ENCODE data around the gene PAXX. TPM values are rescaled to one million over a fixed set of nuclear protein-coding genes. Genes with fewer than 3 reads are reported as not detected.

Gene PAXX
- total RNA-seq, 2 donors from 2014 or later, result 29.9 to 81.0 TPM

DNA sequence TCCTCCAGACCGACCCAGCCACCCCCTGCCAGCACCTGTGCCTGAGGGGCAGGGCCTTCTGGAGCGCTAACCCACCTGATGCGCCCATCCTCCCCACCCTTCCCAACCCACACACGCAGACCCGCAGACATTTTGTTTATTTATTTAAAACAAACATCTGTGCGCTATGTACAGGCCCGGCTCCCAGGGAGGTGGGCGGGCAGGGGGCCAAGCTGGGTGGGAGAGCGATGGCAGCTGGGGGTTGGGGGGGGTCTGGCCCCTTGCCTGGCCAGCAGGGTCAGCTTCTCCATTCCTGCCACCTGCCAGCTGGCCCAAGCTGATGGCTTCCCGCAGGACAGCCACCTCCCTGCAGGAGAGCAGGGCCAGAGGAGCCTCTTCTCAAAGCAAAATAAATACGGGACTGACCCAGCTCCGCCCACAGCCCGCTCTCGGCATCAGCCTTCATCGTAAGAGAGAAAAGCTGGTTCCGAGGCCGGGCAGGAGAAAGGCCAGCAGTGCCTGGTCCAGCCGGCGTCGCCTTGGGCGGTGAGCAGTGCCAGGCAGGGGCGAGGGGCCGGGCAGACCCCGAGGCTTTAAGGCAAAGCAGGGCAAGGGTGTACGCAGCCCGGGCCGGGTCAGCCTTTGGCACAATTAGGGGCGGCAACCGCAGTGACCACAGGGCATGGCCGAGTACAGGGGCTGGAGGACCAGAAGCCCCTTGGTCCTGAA is 15.0 kb downstream of the PAXX start:
- TF ChIP-seq, protein P1, sequence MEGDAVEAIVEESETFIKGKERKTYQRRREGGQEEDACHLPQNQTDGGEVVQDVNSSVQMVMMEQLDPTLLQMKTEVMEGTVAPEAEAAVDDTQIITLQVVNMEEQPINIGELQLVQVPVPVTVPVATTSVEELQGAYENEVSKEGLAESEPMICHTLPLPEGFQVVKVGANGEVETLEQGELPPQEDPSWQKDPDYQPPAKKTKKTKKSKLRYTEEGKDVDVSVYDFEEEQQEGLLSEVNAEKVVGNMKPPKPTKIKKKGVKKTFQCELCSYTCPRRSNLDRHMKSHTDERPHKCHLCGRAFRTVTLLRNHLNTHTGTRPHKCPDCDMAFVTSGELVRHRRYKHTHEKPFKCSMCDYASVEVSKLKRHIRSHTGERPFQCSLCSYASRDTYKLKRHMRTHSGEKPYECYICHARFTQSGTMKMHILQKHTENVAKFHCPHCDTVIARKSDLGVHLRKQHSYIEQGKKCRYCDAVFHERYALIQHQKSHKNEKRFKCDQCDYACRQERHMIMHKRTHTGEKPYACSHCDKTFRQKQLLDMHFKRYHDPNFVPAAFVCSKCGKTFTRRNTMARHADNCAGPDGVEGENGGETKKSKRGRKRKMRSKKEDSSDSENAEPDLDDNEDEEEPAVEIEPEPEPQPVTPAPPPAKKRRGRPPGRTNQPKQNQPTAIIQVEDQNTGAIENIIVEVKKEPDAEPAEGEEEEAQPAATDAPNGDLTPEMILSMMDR (IDR thresholded peaks at IDR 0.05), result no peak
- DNase-seq, result no peak
- H3K4me3 ChIP-seq, result no peak overlapping the region
- H3K9ac ChIP-seq (ENCODE audit: low read depth in 2 of 2, low read length in 2 of 2), result no peak overlapping the region
- H3K4me1 ChIP-seq, result no peaks in the 10 kb centered on the region
- intact Hi-C loops (cut with DNase I), result no loop called here
- H3K27ac ChIP-seq, result no peak overlapping the region
- no peaks in the 10 kb centered on the region for H3K36me3 ChIP-seq
- H3K27me3 ChIP-seq, result no peaks in the 10 kb centered on the region
- no peaks in the 10 kb centered on the region for H3K9me3 ChIP-seq

DNA sequence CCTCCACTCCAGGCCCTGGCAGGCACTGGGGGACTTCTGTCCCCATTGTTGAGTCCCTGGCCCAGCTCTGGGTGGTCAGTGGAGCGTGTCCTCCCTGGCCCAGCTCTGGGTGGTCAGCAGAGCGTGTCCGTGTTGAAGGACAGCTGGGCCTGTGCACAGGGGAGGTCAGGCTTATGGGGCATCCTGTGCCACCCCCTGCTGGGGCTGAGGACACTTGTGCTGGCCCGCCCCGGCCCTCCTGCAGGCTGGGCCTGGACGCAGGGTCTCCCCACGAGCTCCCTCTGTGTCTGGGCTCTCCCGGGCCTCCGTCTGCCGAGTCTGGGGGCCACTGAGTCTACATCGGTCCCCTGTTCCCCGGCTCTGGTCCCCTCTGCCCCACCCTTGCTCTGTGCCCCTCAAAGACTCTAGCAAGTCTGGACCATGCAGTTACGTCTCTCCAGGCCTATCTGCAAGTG is 15.6 kb downstream of the PAXX start:
- Histone ChIP-seq H3K4me1 (no peaks in the 10 kb centered on the region), H3K9me3 (no peaks in the 10 kb centered on the region), H3K27me3 (no peaks in the 10 kb centered on the region), H3K36me3 (no peaks in the 10 kb centered on the region), H3K4me3 (no peak overlapping the region), H3K27ac (no peak overlapping the region), H3K9ac (ENCODE audit: low read depth in 2 of 2, low read length in 2 of 2) (no peak overlapping the region)
- TF ChIP-seq, protein P1 (IDR thresholded peaks at IDR 0.05), result no peak
- no peak for DNase-seq
- intact Hi-C loops (cut with DNase I), result no loop called here

DNA sequence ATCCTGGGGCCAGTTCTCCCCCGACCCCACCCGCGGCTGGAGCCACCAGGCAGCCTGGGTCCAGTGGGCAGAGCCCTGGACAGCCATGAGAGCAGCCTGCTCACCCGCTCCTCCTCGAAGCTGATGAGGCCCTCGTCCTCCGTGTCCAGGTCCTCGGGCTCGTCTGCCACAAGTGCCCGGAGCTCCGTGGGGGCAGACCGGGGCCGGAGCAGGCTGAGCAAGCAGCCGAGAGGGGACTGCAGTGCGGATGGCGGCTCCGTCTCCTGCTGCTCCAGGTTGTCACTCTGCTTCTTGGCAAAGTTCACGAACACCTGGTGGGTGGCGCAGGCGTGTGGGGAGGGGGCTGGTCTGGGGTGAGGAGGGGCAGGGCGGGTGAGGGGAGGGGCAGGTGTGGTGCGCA is 16.1 kb downstream of the PAXX start:
- H3K36me3 ChIP-seq, result no peaks in the 10 kb centered on the region
- TF ChIP-seq, protein P1 (IDR thresholded peaks at IDR 0.05), result no peak
- no peaks in the 10 kb centered on the region for H3K9me3 ChIP-seq
- H3K4me1 ChIP-seq, result no peaks in the 10 kb centered on the region
- H3K27me3 ChIP-seq, result no peaks in the 10 kb centered on the region
- H3K27ac ChIP-seq, result no peak overlapping the region
- no peak overlapping the region for H3K9ac ChIP-seq (ENCODE audit: low read depth in 2 of 2, low read length in 2 of 2)
- intact Hi-C loops (cut with DNase I), result no loop called here
- DNase-seq, result no peak
- H3K4me3 ChIP-seq, result no peak overlapping the region

DNA sequence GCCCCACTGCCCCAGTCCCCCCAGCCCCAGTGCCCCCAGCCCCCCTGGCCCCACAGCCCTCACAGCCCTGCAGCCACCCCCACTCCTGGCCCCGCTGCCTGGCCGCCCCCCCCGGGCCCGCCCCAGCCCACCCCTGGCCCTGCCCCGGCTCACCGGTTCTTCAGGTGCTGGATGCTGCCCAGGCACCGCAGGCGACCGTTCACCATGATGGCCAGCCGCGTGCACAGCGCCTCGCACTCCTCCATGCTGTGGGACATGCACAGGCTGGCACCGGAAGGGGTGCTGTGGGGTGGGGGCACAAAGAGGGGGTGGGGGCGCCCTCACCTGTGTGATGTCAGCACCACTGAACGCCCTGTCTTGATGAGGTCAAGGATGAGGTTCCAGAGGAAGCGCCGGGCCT is 17.0 kb downstream of the PAXX start:
- no peaks in the 10 kb centered on the region for H3K36me3 ChIP-seq

DNA sequence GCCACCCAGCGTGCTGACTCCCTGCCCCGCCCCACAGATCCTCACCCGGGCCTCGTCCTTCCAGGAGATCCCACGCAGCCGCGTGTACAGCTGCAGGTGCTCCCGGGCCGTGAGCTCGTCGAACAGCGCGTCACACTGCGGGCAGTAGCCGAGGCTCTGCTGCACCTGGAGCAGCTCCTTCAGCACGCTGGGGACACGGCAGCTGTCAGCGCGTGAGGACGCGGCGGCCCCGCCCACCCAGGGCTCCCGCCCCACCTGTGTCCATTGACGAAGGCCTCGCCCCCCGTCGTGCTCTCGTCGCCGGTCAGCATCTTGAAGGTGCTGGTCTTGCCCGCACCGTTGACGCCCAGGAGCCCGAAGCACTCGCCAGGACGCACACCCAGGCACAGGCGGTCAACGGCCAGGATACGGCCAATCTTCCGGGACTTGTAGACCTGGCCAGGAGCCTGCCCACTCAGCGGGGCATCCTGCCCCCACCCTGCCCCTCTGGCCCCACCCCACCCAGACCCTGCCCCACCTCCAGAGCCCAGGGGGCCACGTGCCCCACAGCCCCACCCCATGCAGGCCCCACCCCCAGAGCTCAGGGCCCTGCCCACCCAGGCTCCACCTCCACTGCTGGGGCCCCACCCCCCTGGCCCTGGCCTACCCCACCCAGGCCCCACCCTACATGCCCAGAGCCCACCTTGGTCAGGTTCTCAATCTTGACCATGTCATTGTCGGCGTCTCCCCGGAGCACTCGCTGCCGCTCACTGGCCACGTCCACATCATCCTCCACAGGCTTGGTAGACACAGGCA is 17.9 kb downstream of the PAXX start:
- H3K4me1 ChIP-seq, result no peaks in the 10 kb centered on the region
- H3K9me3 ChIP-seq, result no peaks in the 10 kb centered on the region
- no peak overlapping the region for H3K9ac ChIP-seq (ENCODE audit: low read depth in 2 of 2, low read length in 2 of 2)
- no peak overlapping the region for H3K4me3 ChIP-seq
- H3K27me3 ChIP-seq, result no peaks in the 10 kb centered on the region
- no peak for DNase-seq
- no peak overlapping the region for H3K27ac ChIP-seq
- TF ChIP-seq, protein P1 (IDR thresholded peaks at IDR 0.05), result no peak
- intact Hi-C loops (cut with DNase I), result no loop called here
- no peaks in the 10 kb centered on the region for H3K36me3 ChIP-seq

More for the DNA sequence above, 17.0 kb downstream of the PAXX start:
- TF ChIP-seq, protein P1 (IDR thresholded peaks at IDR 0.05), result no peak
- intact Hi-C loops (cut with DNase I), result no loop called here
- Histone ChIP-seq H3K9me3 (no peaks in the 10 kb centered on the region), H3K27ac (no peak overlapping the region), H3K4me1 (no peaks in the 10 kb centered on the region), H3K4me3 (no peak overlapping the region), H3K9ac (ENCODE audit: low read depth in 2 of 2, low read length in 2 of 2) (no peak overlapping the region), H3K27me3 (no peaks in the 10 kb centered on the region)
- no peak for DNase-seq

Data from colonic mucosa (tissue), 4 donors.